B cell (primary cell): Measurements from ENCODE around the gene FGFRL1. TPM values are rescaled to one million over a fixed set of nuclear protein-coding genes. Genes with fewer than 3 reads are reported as not detected.
"Not testable (repeated sequence)": the region's sequence is repeated elsewhere in the genome, so short reads cannot be mapped to it uniquely, and the experiment has no call there.

ENCODE experiments used
- ATAC-seq: fragments of 200-7000 bp; cut with Tn5 transposase; one replicate; pipeline ENCODE4 v1.10.0; 2021; ENCODE audit warnings: low read depth, mild to moderate bottlenecking, moderate number of reproducible peaks, moderate library complexity
- CTCF ChIA-PET: fragments of 350-600 bp; sonication (Branson Sonifier 250); formaldehyde crosslinking; loops from one replicate; lab custom pipeline; 2021; ENCODE audit warnings: antibody characterized with exemption, inconsistent platforms; lab: Charles Lee
- POLR2A ChIA-PET: fragments of 350-600 bp; sonication (Branson Sonifier 250); formaldehyde crosslinking; loops from one replicate; lab custom pipeline; 2021; ENCODE audit warnings: antibody characterized with exemption; lab: Charles Lee
- DNase-seq: peaks from one replicate; pipeline ENCODE4 v3.0.0; 2013
- H2AFZ ChIP-seq: 2 replicates; pipeline ENCODE4 v1.6.1; 2012; ENCODE audit warnings: mild to moderate bottlenecking, low read depth, low read length; ENCODE audit not compliant: insufficient read depth, poor library complexity, severe bottlenecking
- H3K27ac ChIP-seq, 2 donors: 1 replicate in 1 of 2; 2 replicates in 1 of 2; pipeline ENCODE4 v1.5.1; 2012 to 2013; ENCODE audit warnings: low read length in 2 of 2, mild to moderate bottlenecking in 2 of 2, moderate library complexity in 1 of 2
- H3K27me3 ChIP-seq, 4 experiments: fragments of 200-600 bp in 1 of 4; sonication (generic) in 1 of 4; replicated peaks in 1 of 4; 1 replicate in 2 of 4; 2 replicates in 2 of 4; pipeline versions ENCODE4 v1.6.1 to v1.7.0; 2013 to 2016; ENCODE audit warnings: low read length in 3 of 4, mild to moderate bottlenecking in 2 of 4, mixed read lengths in 1 of 4, moderate library complexity in 1 of 4; ENCODE audit not compliant: insufficient read depth in 4 of 4, control insufficient read depth in 3 of 4; ENCODE audit errors: control extremely low read depth in 1 of 4
- H3K36me3 ChIP-seq, 2 experiments: replicated peaks in 1 of 2; 1 replicate in 1 of 2; 2 replicates in 1 of 2; pipeline versions ENCODE4 v1.6.1 to v1.7.1; 2013; ENCODE audit warnings: low read length in 1 of 2; ENCODE audit not compliant: insufficient read depth in 2 of 2, control insufficient read depth in 1 of 2; ENCODE audit errors: control extremely low read depth in 1 of 2, extremely low read depth in 1 of 2
- H3K4me1 ChIP-seq, 2 donors: fragments of 200-600 bp in 1 of 2; sonication (generic) in 1 of 2; 1 replicate in 1 of 2; 2 replicates in 1 of 2; pipeline versions ENCODE4 v1.5.1 to v1.6.1; 2013 to 2017; ENCODE audit warnings: low read length in 2 of 2; ENCODE audit not compliant: control insufficient read depth in 2 of 2, insufficient read depth in 2 of 2
- H3K4me2 ChIP-seq: replicated peaks from 2 replicates; pipeline ENCODE3; 2012; ENCODE audit warnings: mild to moderate bottlenecking, low read depth, low read length; ENCODE audit not compliant: poor library complexity, severe bottlenecking
- H3K4me3 ChIP-seq, 5 experiments: fragments of 200-600 bp in 1 of 5; sonication (generic) in 1 of 5; 1 replicate in 3 of 5; 2 replicates in 2 of 5; pipeline versions ENCODE4 v1.5.1 to v1.7.0; 2011 to 2016; ENCODE audit warnings: low read length in 4 of 5, mild to moderate bottlenecking in 4 of 5, low read depth in 2 of 5, control low read depth in 1 of 5, moderate library complexity in 1 of 5; ENCODE audit not compliant: insufficient read depth in 1 of 5; ENCODE audit errors: control extremely low read depth in 1 of 5, extremely low read depth in 1 of 5
- H3K79me2 ChIP-seq: fragments of 200-600 bp; sonication (generic); one replicate; pipeline ENCODE4 v1.6.0; 2016; ENCODE audit warnings: low read length; ENCODE audit not compliant: control insufficient read depth, insufficient read depth
- H3K9ac ChIP-seq: fragments of 200-600 bp; sonication (generic); 2 replicates; pipeline ENCODE4 v1.6.1; 2017; ENCODE audit warnings: mild to moderate bottlenecking, low read length, moderate library complexity
- H3K9me3 ChIP-seq, 3 donors: one replicate each; pipeline versions ENCODE4 v1.6.1 to v1.7.1; 2013; ENCODE audit warnings: low read length in 2 of 3; ENCODE audit not compliant: control insufficient read depth in 2 of 3, insufficient read depth in 1 of 3; ENCODE audit errors: control extremely low read depth in 1 of 3
- H4K20me1 ChIP-seq: 2 replicates; pipeline ENCODE4 v1.6.0; 2012; ENCODE audit warnings: mild to moderate bottlenecking, low read length; ENCODE audit not compliant: insufficient read depth, control insufficient read depth, poor library complexity, severe bottlenecking
- H3K27ac Mint-ChIP-seq: one replicate; pipeline ENCODE4 v1.8.0; 2021; ENCODE audit warnings: mixed read lengths
- H3K27me3 Mint-ChIP-seq: one replicate; pipeline ENCODE4 v1.8.0; 2021; ENCODE audit warnings: mixed read lengths
- H3K4me1 Mint-ChIP-seq: one replicate; pipeline ENCODE4 v1.8.0; 2021; ENCODE audit warnings: mixed read lengths
- H3K4me3 Mint-ChIP-seq: one replicate; pipeline ENCODE4 v1.8.0; 2021; ENCODE audit warnings: mixed read lengths
- H3K9me3 Mint-ChIP-seq: one replicate; pipeline ENCODE4 v1.8.0; 2022; ENCODE audit warnings: mixed read lengths; ENCODE audit not compliant: insufficient read depth
- CTCF ChIP-seq: fragments of 200-600 bp; IDR thresholded peaks from one replicate; pipeline ENCODE4 v1.8.0; 2022; ENCODE audit warnings: antibody characterized with exemption, mild to moderate bottlenecking
- EZH2 ChIP-seq: IDR thresholded peaks from 2 replicates; pipeline ENCODE4 v1.6.1; 2012; ENCODE audit warnings: borderline replicate concordance, low read depth, mild to moderate bottlenecking, moderate library complexity, low read length; ENCODE audit not compliant: insufficient read depth, poor library complexity, severe bottlenecking
- WGBS: methylation state at CpG from one replicate; pipeline ENCODE4 v1.1.5; 2013; ENCODE audit warnings: missing lambda C conversion rate; ENCODE audit not compliant: insufficient coverage; 5-methylcytosine and 5-hydroxymethylcytosine counted together
- intact Hi-C: fragments of 100-400 bp; cut with micrococcal nuclease; formaldehyde crosslinking; loops from one replicate; pipeline ENCODE4 v1.10.0; 2022
- polyA plus RNA-seq: library from polyadenylated mRNA; depleted of rRNA; stranded (reverse); fragments of >200 nt; gene quantifications from 2 replicates; pipeline ENCODE4 v1.2.3, GENCODE V29; 2012
- total RNA-seq, 2 donors: library from RNA; stranded (reverse); fragments of 120-200 nt in 1 of 2; gene quantifications; 1 replicate in 1 of 2; 2 replicates in 1 of 2; pipeline versions ENCODE4 v1.2.3 to v1.2.4, GENCODE V29; 2013 to 2022

The FGFRL1 gene
- total and polyA plus RNA-seq, 2 donors (not counting 1 experiment from before 2014, with no cell fraction given): 24.1 to 28.9 TPM

- 94% methylated on average over 9 of the region's 9 CpGs for WGBS
- H4K20me1 ChIP-seq: peaks cover 40% of the 10 kb centered on the region
- no peak overlapping the region for H2AFZ ChIP-seq
- H3K9me3 ChIP-seq: peaks cover 0 to 15% (median 0%) of the 10 kb centered on the region in 3 donors
- no peaks in the 10 kb centered on the region for H3K36me3 ChIP-seq
- intact Hi-C loops: no loop called here
- Mint-ChIP-seq H3K9me3 (no peaks in the 10 kb centered on the region), H3K4me3 (peak overlapping the region; percentile 23), H3K27me3 (no peaks in the 10 kb centered on the region), H3K27ac (no peak overlapping the region), H3K4me1 (peaks cover 9% of the 10 kb centered on the region)
- ChIA-PET POLR2A (interaction anchor here (0.6 kb wide), 1 partner anchor 23 kb away, joined by 3 read pairs; no protein-coding TSS in a partner anchor), CTCF (no interaction called here)
- ATAC-seq (no peak), DNase-seq (peak; percentile 36)
- H3K4me1 ChIP-seq: peaks cover 10 to 16% of the 10 kb centered on the region in 2 donors
- H3K4me2 ChIP-seq: no peak overlapping the region
- TF ChIP-seq EZH2 (no peak), CTCF (no peak)
- no peak overlapping the region for H3K27ac ChIP-seq
- no peak overlapping the region for H3K9ac ChIP-seq
- peaks cover 18% of the 10 kb centered on the region for H3K79me2 ChIP-seq
- no peak overlapping the region for H3K4me3 ChIP-seq
- no peaks in the 10 kb centered on the region for H3K27me3 ChIP-seq
Observed at GRCh38 chr4:974668-975067, 36.8 kb upstream of the FGFRL1 start.

- H3K27me3 ChIP-seq, H3K4me1 Mint-ChIP-seq, POLR2A ChIA-PET, H3K79me2 ChIP-seq, intact Hi-C loops, H3K9me3 Mint-ChIP-seq, H3K4me2 ChIP-seq, ATAC-seq, H3K9ac ChIP-seq, H3K27ac ChIP-seq, H3K27me3 Mint-ChIP-seq, H3K4me3 Mint-ChIP-seq, DNase-seq, CTCF ChIA-PET, H3K4me3 ChIP-seq, H2AFZ ChIP-seq, H3K27ac Mint-ChIP-seq, H3K36me3 ChIP-seq: not testable (repeated sequence)
- peaks cover 0 to 15% (median 0%) of the 10 kb centered on the region in 3 donors for H3K9me3 ChIP-seq
- H4K20me1 ChIP-seq: peaks cover 26% of the 10 kb centered on the region
- no CpG with 5 or more reads among the region's 25 CpGs for WGBS
- peaks cover 10 to 16% of the 10 kb centered on the region in 2 donors for H3K4me1 ChIP-seq
Observed at GRCh38 chr4:976016-976415, 35.4 kb upstream of the FGFRL1 start.
